SU-DHL-6 (cell line): ENCODE data around the gene EIF4B.

Source experiments
- EZH2phosphoT487 ChIP-seq: fragments of 200-600 bp; sonication (generic), shearing (Covaris generic); conservative IDR thresholded peaks from 2 replicates; pipeline ENCODE4 v1.6.1; 2018; ENCODE audit warnings: mild to moderate bottlenecking, antibody characterized with exemption, low read length, moderate library complexity, mixed read lengths
- TF ChIP-seq, protein P1 (sequence below): fragments of 200-600 bp; sonication (generic); IDR thresholded peaks from one replicate; pipeline ENCODE4 v1.5.1; 2017; ENCODE audit warnings: antibody characterized with exemption, mild to moderate bottlenecking, low read length, moderate library complexity; ENCODE audit not compliant: insufficient read depth, poor library complexity, severe bottlenecking

DNA sequence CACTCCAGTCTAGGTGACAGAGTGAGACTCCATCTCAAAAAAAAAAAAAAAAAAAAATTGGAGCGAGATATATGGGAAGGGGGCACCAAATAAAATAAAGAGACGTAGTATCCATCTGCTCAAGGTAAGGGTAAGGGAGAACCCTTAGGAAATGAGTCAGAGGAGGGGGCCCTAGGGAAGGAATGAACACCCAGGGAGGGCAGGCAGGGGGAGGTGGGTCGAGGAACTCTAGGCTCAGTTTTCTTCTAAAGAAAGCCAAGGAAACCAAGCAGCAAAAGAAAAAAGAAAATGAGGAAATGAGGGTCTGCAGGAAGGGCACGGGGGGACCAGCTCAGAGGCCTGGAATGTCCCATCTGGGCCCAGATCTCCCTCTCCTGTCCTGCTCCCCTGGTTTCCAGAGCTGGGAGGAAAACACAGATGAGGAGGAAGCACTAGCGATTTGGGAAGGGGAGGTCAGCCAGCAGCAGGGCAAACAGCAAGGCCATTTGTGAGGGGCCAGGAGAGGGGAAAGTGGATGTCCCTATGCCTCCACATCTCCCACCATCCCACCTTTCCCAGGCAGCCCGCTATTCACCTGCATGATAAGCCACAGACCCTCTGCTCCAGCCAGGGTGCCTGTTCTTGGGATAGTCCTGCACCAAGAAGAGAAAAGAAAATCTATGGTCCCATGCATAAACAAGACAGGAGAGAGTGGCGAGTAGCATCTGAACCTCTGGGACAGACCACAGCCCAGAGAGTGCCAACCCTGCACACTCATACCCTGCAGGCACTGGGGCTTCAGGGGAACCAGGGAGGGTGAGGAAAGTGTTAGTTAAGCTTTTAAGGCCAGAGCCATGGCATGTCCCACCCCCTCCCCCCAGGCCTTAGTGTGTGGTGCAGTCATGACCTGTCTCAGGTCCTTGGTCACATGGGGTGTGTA lies 61.1 kb downstream of the EIF4B start:
- TF ChIP-seq, protein P1, sequence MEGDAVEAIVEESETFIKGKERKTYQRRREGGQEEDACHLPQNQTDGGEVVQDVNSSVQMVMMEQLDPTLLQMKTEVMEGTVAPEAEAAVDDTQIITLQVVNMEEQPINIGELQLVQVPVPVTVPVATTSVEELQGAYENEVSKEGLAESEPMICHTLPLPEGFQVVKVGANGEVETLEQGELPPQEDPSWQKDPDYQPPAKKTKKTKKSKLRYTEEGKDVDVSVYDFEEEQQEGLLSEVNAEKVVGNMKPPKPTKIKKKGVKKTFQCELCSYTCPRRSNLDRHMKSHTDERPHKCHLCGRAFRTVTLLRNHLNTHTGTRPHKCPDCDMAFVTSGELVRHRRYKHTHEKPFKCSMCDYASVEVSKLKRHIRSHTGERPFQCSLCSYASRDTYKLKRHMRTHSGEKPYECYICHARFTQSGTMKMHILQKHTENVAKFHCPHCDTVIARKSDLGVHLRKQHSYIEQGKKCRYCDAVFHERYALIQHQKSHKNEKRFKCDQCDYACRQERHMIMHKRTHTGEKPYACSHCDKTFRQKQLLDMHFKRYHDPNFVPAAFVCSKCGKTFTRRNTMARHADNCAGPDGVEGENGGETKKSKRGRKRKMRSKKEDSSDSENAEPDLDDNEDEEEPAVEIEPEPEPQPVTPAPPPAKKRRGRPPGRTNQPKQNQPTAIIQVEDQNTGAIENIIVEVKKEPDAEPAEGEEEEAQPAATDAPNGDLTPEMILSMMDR: no peak
- no peak for TF ChIP-seq EZH2phosphoT487
